ENCODE results near the gene TNNC2.

The TNNC2 gene

DNA sequence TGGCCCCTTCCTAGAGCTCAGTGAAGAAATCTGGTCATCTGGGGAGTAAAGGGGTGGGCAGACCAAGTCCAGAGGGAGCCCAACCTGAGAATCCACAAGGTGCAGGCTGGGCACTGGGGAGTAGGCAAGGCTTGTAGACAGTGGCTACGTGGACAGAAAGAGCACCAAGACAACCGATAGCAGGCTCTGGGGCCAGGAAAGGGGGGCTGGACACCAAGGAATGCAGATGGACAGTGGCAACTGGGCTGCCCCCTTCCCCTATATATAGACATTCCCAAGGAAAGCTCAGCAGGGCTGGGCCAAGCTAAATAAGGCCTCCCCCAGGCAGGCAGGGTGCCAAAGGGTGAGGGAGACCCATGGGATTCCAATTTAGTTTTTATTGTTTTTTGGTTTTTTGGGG is 1.5 kb upstream of the TNNC2 start:
- no peak overlapping the region for H3K27ac ChIP-seq
- no peak for TF ChIP-seq CTCF (conservative IDR thresholded peaks at IDR 0.05)

DNA sequence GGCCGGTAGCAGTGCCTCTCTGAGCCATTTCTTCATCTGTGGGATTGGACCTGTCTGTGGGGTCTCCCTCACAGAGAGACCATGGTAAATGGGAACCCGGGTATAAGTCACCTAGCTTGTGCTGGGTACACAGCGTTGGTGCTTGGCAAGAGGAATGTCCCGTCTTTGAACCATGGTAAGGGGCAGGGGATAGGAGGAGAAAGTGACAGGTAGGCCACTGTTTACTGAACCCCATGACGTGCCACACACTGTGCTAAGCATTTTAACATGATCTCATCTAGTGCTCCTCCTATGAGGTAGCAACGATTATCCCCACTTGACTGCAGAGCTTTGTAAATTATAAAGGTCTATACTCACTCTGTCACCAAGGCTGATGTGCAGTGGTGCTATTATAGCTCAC is 600 bp upstream of the TNNC2 start:
- no peak for TF ChIP-seq CTCF (conservative IDR thresholded peaks at IDR 0.05)
- H3K27ac ChIP-seq = no peak overlapping the region

DNA sequence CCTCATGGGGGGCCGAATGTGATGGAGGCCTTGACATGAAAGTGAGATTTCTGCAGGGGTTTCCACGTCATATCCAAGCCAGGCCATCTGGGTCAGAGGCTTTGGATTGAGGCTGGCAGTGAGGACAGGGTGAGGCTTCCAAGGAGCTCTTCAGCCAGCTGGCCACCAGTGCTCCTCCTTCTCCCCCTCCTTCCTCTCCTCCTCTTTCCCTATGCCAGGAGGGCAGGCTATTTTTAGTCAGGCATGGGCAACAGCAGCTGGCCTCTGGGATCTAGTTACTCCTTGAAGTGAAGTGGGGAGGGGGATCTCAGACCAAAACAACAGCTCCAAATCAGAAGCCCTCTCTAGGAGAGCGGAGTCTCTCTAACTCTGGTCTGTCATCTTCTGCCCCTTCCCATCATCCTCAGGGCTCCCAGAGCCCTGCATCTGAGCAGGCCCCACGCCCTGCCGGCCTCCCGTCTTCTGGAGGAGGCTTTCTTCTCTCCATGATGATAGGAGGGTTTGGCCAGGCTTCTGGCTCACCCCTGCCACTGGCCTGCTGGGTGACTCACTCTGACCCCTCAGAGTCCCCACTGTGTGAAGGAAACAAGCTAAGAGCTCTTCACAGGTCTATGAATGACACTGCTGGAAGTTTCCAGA is 612 bp downstream of the TNNC2 start:
- H3K27ac ChIP-seq = no peak overlapping the region
- TF ChIP-seq CTCF (conservative IDR thresholded peaks at IDR 0.05) = no peak

- H3K27ac ChIP-seq = no peak overlapping the region
- TF ChIP-seq CTCF (conservative IDR thresholded peaks at IDR 0.05) = peak; percentile 69
Observed at GRCh38 chr20:45823949-45824835, 2.9 kb downstream of the TNNC2 start.

DNA sequence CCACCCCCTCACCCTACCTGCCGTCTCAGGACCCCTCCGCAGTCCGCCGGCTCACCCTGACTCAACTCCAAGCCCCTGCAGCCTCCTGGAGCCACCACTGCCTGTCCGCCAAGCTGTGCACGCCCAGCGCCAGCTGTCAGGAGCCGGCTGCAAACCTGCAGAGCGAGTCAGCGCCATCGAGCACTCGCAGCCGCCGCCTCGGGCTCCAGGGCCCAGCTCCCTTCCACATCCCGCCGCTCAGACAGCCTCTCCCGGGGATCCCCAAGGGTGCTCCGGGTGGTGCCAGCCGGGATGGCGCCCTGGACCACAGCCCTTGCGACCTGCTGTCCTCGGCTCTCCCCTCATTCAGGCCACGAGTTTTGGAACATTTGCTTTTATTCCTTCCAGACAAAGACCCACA is 4.3 kb downstream of the TNNC2 start:
- TF ChIP-seq CTCF (conservative IDR thresholded peaks at IDR 0.05) = no peak
- H3K27ac ChIP-seq = peak overlapping the region; percentile 9; the same call in 1 of the 2 replicates

DNA sequence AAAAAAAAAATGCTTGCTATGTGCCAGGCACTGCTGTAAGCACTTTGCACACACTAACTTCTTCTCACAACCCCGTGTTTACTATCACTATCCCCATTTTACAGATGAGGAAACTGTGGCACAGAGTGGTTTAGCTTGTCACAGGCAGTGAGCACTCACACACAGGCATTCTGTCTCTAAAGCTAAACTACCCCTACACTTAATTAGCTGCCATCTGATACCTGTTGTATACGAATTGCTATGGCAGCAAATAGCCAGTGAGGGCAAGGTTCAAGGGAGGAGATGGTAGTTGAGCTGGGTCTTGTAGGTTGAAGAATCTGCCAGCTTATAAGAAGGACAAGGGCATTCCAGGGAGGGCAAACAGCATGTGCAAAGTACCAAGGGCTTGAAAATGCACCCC is 5.2 kb downstream of the TNNC2 start:
- no peak for TF ChIP-seq CTCF (conservative IDR thresholded peaks at IDR 0.05)
- no peak overlapping the region for H3K27ac ChIP-seq

DNA sequence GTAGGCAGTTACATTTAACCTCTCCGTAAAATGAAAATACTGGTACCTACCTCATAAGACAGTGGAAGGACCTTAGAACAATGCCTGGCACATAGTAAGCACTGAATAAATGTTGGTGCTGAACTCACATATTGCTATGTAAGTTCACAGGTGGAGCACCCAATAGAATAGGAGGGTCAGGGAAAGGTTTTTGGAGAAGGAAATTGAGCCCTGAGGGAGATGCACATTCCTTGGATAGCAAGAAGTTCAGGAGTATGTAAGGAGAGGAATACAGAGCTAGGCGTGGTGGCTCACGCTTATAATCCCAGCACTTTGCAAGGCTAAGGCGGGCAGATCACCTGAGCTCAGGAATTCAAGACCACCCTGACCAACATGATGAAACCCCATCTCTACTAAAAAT is 7.6 kb downstream of the TNNC2 start:
- TF ChIP-seq CTCF (conservative IDR thresholded peaks at IDR 0.05) = no peak
- no peak overlapping the region for H3K27ac ChIP-seq

Data from VCaP (cell line).